Osteocyte (in vitro differentiated cells): ENCODE measurements around the gene FBP2. TPM values are rescaled to one million over a fixed set of nuclear protein-coding genes. Genes with fewer than 3 reads are reported as not detected.
A peak's percentile ranks its signal among the peaks of the same experiment; 100 is the strongest.
"Not testable (repeated sequence)": the region's sequence is repeated elsewhere in the genome, so short reads cannot be mapped to it uniquely, and the experiment has no call there.

Source experiments
- DNase-seq: peaks from one replicate; pipeline ENCODE4 v3.0.0; 2021; ENCODE audit warnings: mixed read lengths; ENCODE audit not compliant: unreplicated experiment; ENCODE audit errors: extremely low spot score
- H3K27ac Mint-ChIP-seq: one replicate; pipeline ENCODE4 v1.8.0; 2021; ENCODE audit warnings: mild to moderate bottlenecking, mixed read lengths; ENCODE audit not compliant: unreplicated experiment
- H3K27me3 Mint-ChIP-seq: one replicate; pipeline ENCODE4 v1.8.0; 2021; ENCODE audit warnings: mixed read lengths; ENCODE audit not compliant: unreplicated experiment
- H3K36me3 Mint-ChIP-seq: one replicate; pipeline ENCODE4 v1.8.0; 2021; ENCODE audit warnings: mixed read lengths; ENCODE audit not compliant: unreplicated experiment
- H3K4me1 Mint-ChIP-seq: one replicate; pipeline ENCODE4 v1.8.0; 2021; ENCODE audit warnings: mixed read lengths; ENCODE audit not compliant: unreplicated experiment
- H3K4me3 Mint-ChIP-seq: one replicate; pipeline ENCODE4 v1.8.0; 2021; ENCODE audit warnings: mild to moderate bottlenecking, moderate library complexity, mixed read lengths; ENCODE audit not compliant: unreplicated experiment
- H3K9me3 Mint-ChIP-seq: one replicate; pipeline ENCODE4 v1.8.0; 2021; ENCODE audit warnings: mixed read lengths; ENCODE audit not compliant: unreplicated experiment
- total RNA-seq: library from RNA; stranded (reverse); gene quantifications from 2 replicates; pipeline ENCODE4 v1.2.1, GENCODE V29; 2021
- TF ChIP-seq, protein P1 (sequence below): fragments of 200-600 bp; sonication (generic); IDR thresholded peaks from 2 replicates; pipeline ENCODE4 v1.5.0; 2021; ENCODE audit warnings: antibody characterized with exemption, mild to moderate bottlenecking, moderate library complexity

The FBP2 gene
- total RNA-seq, 1 donor from 2014 or later: not detected

DNA sequence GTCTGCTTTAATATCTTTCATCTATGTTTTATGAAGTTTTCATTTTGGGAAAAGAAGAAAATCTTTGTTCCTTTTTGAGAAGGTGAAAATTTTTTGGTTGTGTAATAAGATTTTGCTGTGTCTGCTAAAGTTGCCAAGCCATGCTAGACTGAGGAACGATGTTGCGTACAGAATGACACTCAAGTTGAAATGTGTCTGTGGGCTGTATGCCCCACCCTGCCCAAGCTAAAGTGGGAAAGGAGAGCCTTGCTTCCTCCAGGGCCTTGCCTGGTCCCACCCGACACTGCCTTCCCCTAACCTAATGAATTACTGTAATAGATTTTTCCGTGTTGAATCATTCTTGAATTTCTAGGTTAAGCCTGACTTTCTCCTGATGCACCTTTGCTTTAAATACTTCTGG is 36.2 kb downstream of the FBP2 start:
- Mint-ChIP-seq H3K27me3 (no peaks in the 10 kb centered on the region), H3K36me3 (peaks cover 11% of the 10 kb centered on the region), H3K4me1 (peaks cover 32% of the 10 kb centered on the region), H3K27ac (no peak overlapping the region), H3K4me3 (no peak overlapping the region), H3K9me3 (no peaks in the 10 kb centered on the region)
- TF ChIP-seq, protein P1, sequence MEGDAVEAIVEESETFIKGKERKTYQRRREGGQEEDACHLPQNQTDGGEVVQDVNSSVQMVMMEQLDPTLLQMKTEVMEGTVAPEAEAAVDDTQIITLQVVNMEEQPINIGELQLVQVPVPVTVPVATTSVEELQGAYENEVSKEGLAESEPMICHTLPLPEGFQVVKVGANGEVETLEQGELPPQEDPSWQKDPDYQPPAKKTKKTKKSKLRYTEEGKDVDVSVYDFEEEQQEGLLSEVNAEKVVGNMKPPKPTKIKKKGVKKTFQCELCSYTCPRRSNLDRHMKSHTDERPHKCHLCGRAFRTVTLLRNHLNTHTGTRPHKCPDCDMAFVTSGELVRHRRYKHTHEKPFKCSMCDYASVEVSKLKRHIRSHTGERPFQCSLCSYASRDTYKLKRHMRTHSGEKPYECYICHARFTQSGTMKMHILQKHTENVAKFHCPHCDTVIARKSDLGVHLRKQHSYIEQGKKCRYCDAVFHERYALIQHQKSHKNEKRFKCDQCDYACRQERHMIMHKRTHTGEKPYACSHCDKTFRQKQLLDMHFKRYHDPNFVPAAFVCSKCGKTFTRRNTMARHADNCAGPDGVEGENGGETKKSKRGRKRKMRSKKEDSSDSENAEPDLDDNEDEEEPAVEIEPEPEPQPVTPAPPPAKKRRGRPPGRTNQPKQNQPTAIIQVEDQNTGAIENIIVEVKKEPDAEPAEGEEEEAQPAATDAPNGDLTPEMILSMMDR: no peak
- DNase-seq: no peak

- Mint-ChIP-seq H3K4me3 (no peak within 1 kb of the TSS), H3K4me1 (peaks cover 32% of the 10 kb centered on the region), H3K27me3 (no peaks in the 10 kb centered on the region), H3K9me3 (no peaks in the 10 kb centered on the region), H3K36me3 (peaks cover 9% of the 10 kb centered on the region), H3K27ac (no peak within 1 kb of the TSS)
- peak; percentile 92 for DNase-seq
- TF ChIP-seq, protein P1: peak; percentile 71
Measured at GRCh38 chr9:94554439-94555331, 38.9 kb downstream of the FBP2 start, which contains the start of gene PCAT7. Gene PCAT7 (plus strand): TSS chr9:94555083.

DNA sequence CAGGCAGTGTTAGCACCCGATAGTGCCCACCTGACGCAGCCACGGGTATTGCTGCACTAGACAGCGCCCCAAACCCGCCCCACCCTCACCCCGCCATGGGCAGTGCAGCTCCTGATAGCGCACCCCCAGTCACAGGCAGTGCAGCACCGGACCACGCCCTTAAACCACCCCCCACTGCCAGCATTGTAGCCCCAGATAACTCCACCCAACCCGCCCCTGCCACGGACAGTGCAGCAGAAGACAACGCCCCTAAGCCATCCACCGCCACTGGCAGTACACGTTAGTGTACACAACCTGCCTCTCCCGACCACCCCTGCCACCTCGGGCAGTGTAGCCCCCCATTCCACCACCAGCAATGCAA is 39.6 kb downstream of the FBP2 start:
- TF ChIP-seq, protein P1: no peak
- Mint-ChIP-seq H3K4me3 (no peak overlapping the region), H3K27ac (no peak overlapping the region), H3K27me3 (no peaks in the 10 kb centered on the region), H3K36me3 (peaks cover 4% of the 10 kb centered on the region), H3K4me1 (peaks cover 32% of the 10 kb centered on the region), H3K9me3 (no peaks in the 10 kb centered on the region)
- no peak for DNase-seq

DNA sequence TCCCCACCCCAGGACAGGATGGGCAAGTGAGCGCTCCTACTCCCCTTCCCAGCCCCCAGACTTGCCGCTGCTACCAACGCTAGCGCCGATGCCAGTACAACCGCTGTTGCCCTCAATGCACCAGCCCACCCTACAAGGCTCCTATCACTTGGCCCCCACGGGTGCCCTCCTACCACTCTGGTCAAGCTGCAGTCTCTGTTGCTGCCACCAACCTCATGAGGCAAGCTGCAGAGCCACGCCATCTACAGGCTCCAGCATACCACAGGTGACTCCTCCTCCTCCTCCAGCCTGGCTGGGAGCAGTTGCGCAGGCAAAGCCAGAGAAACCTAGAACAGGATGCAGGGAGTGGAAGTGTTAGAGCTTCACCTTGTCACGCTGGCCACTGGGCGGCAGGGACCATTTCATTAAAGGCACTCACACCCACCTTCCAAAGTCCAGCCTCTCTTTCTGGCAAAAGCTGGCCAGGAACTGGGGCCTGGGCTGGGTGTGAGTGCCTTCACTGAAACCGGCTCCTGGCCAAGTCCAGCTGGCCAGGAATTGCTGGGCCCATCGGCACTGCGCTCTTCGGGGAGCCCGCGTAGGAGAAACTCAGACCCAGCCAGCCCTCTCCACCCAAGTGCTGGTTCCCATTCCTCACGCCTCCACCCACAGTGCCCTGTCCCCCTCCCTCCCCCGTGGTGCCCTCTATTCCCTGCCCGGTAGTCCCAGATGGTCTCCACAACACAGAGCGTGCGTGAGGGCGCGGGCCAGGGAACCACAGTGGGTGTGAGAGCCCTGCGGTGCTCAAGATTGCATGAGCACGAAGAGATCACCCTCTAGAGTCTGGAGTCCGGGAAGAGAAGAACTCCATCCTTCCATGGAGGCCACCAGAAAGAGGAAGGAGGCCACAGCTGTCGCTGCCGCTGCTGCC is 40.3 kb downstream of the FBP2 start:
- H3K4me1 Mint-ChIP-seq: peaks cover 32% of the 10 kb centered on the region
- H3K4me3 Mint-ChIP-seq: no peak overlapping the region
- TF ChIP-seq, protein P1: no peak
- peaks cover 4% of the 10 kb centered on the region for H3K36me3 Mint-ChIP-seq
- no peaks in the 10 kb centered on the region for H3K9me3 Mint-ChIP-seq
- no peaks in the 10 kb centered on the region for H3K27me3 Mint-ChIP-seq
- no peak for DNase-seq
- no peak overlapping the region for H3K27ac Mint-ChIP-seq

- Mint-ChIP-seq H3K9me3 (no peaks in the 10 kb centered on the region), H3K36me3 (peaks cover 2% of the 10 kb centered on the region), H3K4me3 (no peak overlapping the region), H3K27ac (no peak overlapping the region), H3K4me1 (no peaks in the 10 kb centered on the region), H3K27me3 (no peaks in the 10 kb centered on the region)
- TF ChIP-seq, protein P1: no peak
- no peak for DNase-seq
Measured at GRCh38 chr9:94545940-94546339, 47.7 kb downstream of the FBP2 start.

- H3K4me3 Mint-ChIP-seq, H3K27ac Mint-ChIP-seq, H3K27me3 Mint-ChIP-seq, DNase-seq, H3K9me3 Mint-ChIP-seq, H3K36me3 Mint-ChIP-seq, H3K4me1 Mint-ChIP-seq: not testable (repeated sequence)
Measured at GRCh38 chr9:94544335-94544734, 49.3 kb downstream of the FBP2 start.
